K562 (cell line): ENCODE measurements around the gene FAM9B. TPM values are rescaled to one million over a fixed set of nuclear protein-coding genes. Genes with fewer than 3 reads are reported as not detected.

Experiments used
- BACH1 ChIP-seq: fragments of 200-800 bp; sonication (Bioruptor generic); IDR thresholded peaks from 2 replicates; pipeline ENCODE4 v1.6.1; 2016; ENCODE audit warnings: missing genetic modification characterization, missing compliant biosample characterization
- MTA3 ChIP-seq: fragments of 450-650 bp; formaldehyde crosslinking; IDR thresholded peaks from 2 replicates; pipeline ENCODE4 v1.6.1; 2017; ENCODE audit warnings: mild to moderate bottlenecking, borderline replicate concordance
- PATZ1 ChIP-seq: fragments of 250-450 bp; sonication (Bioruptor Pico); IDR thresholded peaks from 2 replicates; pipeline ENCODE4 v1.5.0; 2020; ENCODE audit warnings: mild to moderate bottlenecking, borderline replicate concordance
- ZBTB11 ChIP-seq, 3 experiments: fragments of 200-800 bp in 1 of 3; fragments of 250-450 bp in 1 of 3; fragments of 450-650 bp in 1 of 3; sonication (Bioruptor Pico) in 1 of 3; sonication (Bioruptor generic) in 1 of 3; formaldehyde crosslinking in 1 of 3; IDR thresholded peaks; 2 replicates each; pipeline versions ENCODE4 v1.6.1 to v1.8.0; 2016 to 2022; ENCODE audit warnings: mild to moderate bottlenecking in 2 of 3, missing genetic modification characterization in 2 of 3, missing compliant biosample characterization in 1 of 3, moderate library complexity in 1 of 3
- ZBTB12 ChIP-seq: fragments of 250-450 bp; sonication (Bioruptor Pico); IDR thresholded peaks from 2 replicates; pipeline ENCODE4 v1.4.0; 2020
- ZSCAN29 ChIP-seq: fragments of 450-650 bp; IDR thresholded peaks from 2 replicates; pipeline ENCODE4 v1.6.1; 2017
- polyA plus RNA-seq, 8 experiments: library from polyadenylated mRNA; depleted of rRNA in 4 of 8; stranded (reverse) in 5 of 8; unstranded in 3 of 8; fragments of >200 nt; fragmentation: Nextera tagmentation in 2 of 8; fragmentation: Illumina TruSeq in 1 of 8; extraction: Ambion mirVana in 2 of 8; extraction: Trizol in 1 of 8; gene quantifications; 2 replicates each; pipeline versions ENCODE4 v1.2.1 to v1.2.3, GENCODE V29; 2011 to 2014; ENCODE audit warnings: inconsistent platforms in 1 of 8, missing spikeins in 1 of 8
- total RNA-seq, 7 experiments: library from RNA; depleted of rRNA in 6 of 7; stranded (reverse); fragments of >200 nt in 6 of 7; fragmentation: Illumina TruSeq in 2 of 7; extraction: Trizol in 2 of 7; gene quantifications; 2 replicates each; pipeline versions ENCODE4 v1.2.1 to v1.2.3, GENCODE V29; 2011 to 2021; ENCODE audit warnings: low replicate concordance in 1 of 7
- TF ChIP-seq, protein P1 (sequence below): sonication (generic); formaldehyde crosslinking; IDR thresholded peaks from 2 replicates; pipeline ENCODE4 v1.8.1; 2022; ENCODE audit warnings: missing genetic modification reagents
- TF ChIP-seq, protein P2 (sequence below): fragments of 250-450 bp; sonication (Bioruptor Pico); IDR thresholded peaks from 2 replicates; pipeline ENCODE4 v1.4.0; 2020; ENCODE audit warnings: mild to moderate bottlenecking, moderate library complexity

The FAM9B gene
- total and polyA plus RNA-seq, 9 of the 15 experiments (the other 6 are each of a cell fraction or from before 2014, with no cell fraction given) = 0.53 to 4.6 (median 3.2) TPM

DNA sequence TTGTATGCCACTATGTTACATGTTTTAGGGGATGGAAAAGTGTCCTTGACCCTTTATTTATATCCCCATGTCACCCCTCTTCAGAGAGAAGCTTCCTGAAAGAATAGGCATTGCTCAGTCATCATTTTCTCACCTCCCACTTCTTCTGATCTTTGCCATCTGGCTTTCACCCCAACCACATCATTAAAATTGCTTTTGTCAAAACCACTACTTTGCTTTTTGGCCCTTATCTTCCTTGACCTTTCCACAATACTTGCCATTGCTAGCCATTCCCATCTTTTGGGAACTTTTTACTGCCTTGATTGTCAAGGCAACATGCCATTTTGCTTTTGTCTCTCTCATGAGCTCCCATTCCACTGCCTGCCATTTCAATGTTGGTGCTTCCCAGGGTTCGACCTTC lies 14.9 kb upstream of the FAM9B start (continued):
- no peak for TF ChIP-seq ZBTB11 (CRISPR knock-in tag; IDR thresholded peaks at IDR 0.05)
- no peak for TF ChIP-seq MTA3
- TF ChIP-seq, protein P1, sequence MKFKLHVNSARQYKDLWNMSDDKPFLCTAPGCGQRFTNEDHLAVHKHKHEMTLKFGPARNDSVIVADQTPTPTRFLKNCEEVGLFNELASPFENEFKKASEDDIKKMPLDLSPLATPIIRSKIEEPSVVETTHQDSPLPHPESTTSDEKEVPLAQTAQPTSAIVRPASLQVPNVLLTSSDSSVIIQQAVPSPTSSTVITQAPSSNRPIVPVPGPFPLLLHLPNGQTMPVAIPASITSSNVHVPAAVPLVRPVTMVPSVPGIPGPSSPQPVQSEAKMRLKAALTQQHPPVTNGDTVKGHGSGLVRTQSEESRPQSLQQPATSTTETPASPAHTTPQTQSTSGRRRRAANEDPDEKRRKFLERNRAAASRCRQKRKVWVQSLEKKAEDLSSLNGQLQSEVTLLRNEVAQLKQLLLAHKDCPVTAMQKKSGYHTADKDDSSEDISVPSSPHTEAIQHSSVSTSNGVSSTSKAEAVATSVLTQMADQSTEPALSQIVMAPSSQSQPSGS (CRISPR knock-in tag) = no peak
- TF ChIP-seq, protein P2, sequence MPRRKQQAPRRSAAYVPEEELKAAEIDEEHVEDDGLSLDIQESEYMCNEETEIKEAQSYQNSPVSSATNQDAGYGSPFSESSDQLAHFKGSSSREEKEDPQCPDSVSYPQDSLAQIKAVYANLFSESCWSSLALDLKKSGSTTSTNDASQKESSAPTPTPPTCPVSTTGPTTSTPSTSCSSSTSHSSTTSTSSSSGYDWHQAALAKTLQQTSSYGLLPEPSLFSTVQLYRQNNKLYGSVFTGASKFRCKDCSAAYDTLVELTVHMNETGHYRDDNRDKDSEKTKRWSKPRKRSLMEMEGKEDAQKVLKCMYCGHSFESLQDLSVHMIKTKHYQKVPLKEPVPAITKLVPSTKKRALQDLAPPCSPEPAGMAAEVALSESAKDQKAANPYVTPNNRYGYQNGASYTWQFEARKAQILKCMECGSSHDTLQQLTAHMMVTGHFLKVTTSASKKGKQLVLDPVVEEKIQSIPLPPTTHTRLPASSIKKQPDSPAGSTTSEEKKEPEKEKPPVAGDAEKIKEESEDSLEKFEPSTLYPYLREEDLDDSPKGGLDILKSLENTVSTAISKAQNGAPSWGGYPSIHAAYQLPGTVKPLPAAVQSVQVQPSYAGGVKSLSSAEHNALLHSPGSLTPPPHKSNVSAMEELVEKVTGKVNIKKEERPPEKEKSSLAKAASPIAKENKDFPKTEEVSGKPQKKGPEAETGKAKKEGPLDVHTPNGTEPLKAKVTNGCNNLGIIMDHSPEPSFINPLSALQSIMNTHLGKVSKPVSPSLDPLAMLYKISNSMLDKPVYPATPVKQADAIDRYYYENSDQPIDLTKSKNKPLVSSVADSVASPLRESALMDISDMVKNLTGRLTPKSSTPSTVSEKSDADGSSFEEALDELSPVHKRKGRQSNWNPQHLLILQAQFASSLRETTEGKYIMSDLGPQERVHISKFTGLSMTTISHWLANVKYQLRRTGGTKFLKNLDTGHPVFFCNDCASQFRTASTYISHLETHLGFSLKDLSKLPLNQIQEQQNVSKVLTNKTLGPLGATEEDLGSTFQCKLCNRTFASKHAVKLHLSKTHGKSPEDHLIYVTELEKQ (CRISPR knock-in tag) = no peak
- TF ChIP-seq BACH1 = no peak
- no peak for TF ChIP-seq PATZ1 (CRISPR knock-in tag)
- no peak for TF ChIP-seq ZSCAN29
- no peak for TF ChIP-seq ZBTB12 (CRISPR knock-in tag)
